HCT116 (cell line): ENCODE results near the gene MYH6. TPM values are rescaled to one million over a fixed set of nuclear protein-coding genes. Genes with fewer than 3 reads are reported as not detected.

Experiments
- ATAC-seq: fragments of 200-7000 bp; cut with Tn5 transposase; 2 replicates; pipeline ENCODE4 v1.9.1; 2020; ENCODE audit warnings: mild to moderate bottlenecking, moderate library complexity
- BruUV-seq: library from RNA; stranded (reverse); fragments of 400-500 nt; replicated peaks from 2 replicates; lab custom pipeline; 2021; lab: Mats Ljungman, UMichigan
- CTCF ChIA-PET: fragments of 300-600 bp; sonication (Branson Sonifier 250); formaldehyde crosslinking; loops from one replicate; lab custom pipeline; 2021; ENCODE audit warnings: antibody characterized with exemption; lab: Charles Lee
- POLR2A ChIA-PET: fragments of 300-600, 350-600 bp; sonication (Branson Sonifier 250); formaldehyde crosslinking; loops from one replicate; lab custom pipeline; 2021; ENCODE audit warnings: antibody characterized with exemption; lab: Charles Lee
- RAD21 ChIA-PET, 2 experiments: fragments of 300-600 bp; sonication (Branson Sonifier 250); formaldehyde crosslinking; loops; one replicate each; lab custom pipeline; 2023; ENCODE audit warnings: low total read pairs in 2 of 2; ENCODE audit not compliant: uncharacterized antibody in 2 of 2, unreplicated experiment in 2 of 2, low non-redundant PET in 1 of 2; lab: Charles Lee
- DNase-seq: peaks from one replicate; pipeline ENCODE4 v3.0.0-alpha.2; 2010; ENCODE audit warnings: low read depth, low spot score
- H2AFZ ChIP-seq: fragments of 200-600 bp; shearing (Covaris generic), sonication (generic); 2 replicates; pipeline ENCODE4 v1.6.1; 2017; ENCODE audit warnings: low read depth, mixed run types, mixed read lengths, antibody characterized with exemption, low read length; ENCODE audit not compliant: poor library complexity, severe bottlenecking
- H3K27ac ChIP-seq: 2 replicates; pipeline ENCODE4 v1.5.1; 2012; ENCODE audit warnings: low read depth, low read length
- H3K27me3 ChIP-seq: fragments of 200-600 bp; sonication (generic); 2 replicates; pipeline ENCODE4 v1.6.1; 2016; ENCODE audit warnings: mixed run types, low read length, mixed read lengths; ENCODE audit not compliant: insufficient read depth
- H3K36me3 ChIP-seq, 2 experiments: fragments of 200-500 bp in 1 of 2; fragments of 200-600 bp in 1 of 2; sonication (Bioruptor generic) in 1 of 2; sonication (generic) in 1 of 2; 2 replicates each; pipeline versions ENCODE4 v1.5.1 to v1.6.1; 2014 to 2016; ENCODE audit warnings: low read length in 2 of 2, inconsistent platforms in 1 of 2, mixed read lengths in 1 of 2, mixed run types in 1 of 2; ENCODE audit not compliant: insufficient read depth in 2 of 2, control insufficient read depth in 1 of 2
- H3K4me1 ChIP-seq, 2 experiments: fragments of 200-600 bp in 1 of 2; sonication (generic) in 1 of 2; 2 replicates each; pipeline versions ENCODE4 v1.5.1 to v1.6.1; 2012 to 2017; ENCODE audit warnings: low read length in 2 of 2, inconsistent platforms in 1 of 2, mild to moderate bottlenecking in 1 of 2, mixed read lengths in 1 of 2, mixed run types in 1 of 2, moderate library complexity in 1 of 2; ENCODE audit not compliant: insufficient read depth in 2 of 2, control insufficient read depth in 1 of 2
- H3K4me2 ChIP-seq: fragments of 200-600 bp; sonication (generic); 2 replicates; pipeline ENCODE4 v1.6.1; 2017; ENCODE audit warnings: mixed run types, low read length, mixed read lengths
- H3K4me3 ChIP-seq, 2 experiments: fragments of 200-600 bp in 1 of 2; sonication (generic) in 1 of 2; replicated peaks in 1 of 2; 2 replicates each; pipeline ENCODE4 v1.5.1; 2011 to 2016; ENCODE audit warnings: low read length in 2 of 2, control low read depth in 1 of 2, low read depth in 1 of 2, mild to moderate bottlenecking in 1 of 2, mixed read lengths in 1 of 2, mixed run types in 1 of 2
- H3K79me2 ChIP-seq: fragments of 200-600 bp; sonication (generic); 2 replicates; pipeline ENCODE4 v1.6.1; 2017; ENCODE audit warnings: mild to moderate bottlenecking, mixed run types, low read length, moderate library complexity, mixed read lengths; ENCODE audit not compliant: insufficient read depth
- H3K9ac ChIP-seq: fragments of 200-600 bp; sonication (generic); 2 replicates; pipeline ENCODE4 v1.6.1; 2016; ENCODE audit warnings: low read length, mixed read lengths
- H3K9me2 ChIP-seq: fragments of 200-600 bp; sonication (generic), shearing (Covaris generic); 2 replicates; pipeline ENCODE4 v1.6.1; 2017; ENCODE audit warnings: mixed run types, mild to moderate bottlenecking, moderate library complexity; ENCODE audit not compliant: insufficient read depth
- H3K9me3 ChIP-seq, 2 experiments: fragments of 200-500 bp in 1 of 2; fragments of 200-600 bp in 1 of 2; sonication (Bioruptor generic) in 1 of 2; sonication (generic) in 1 of 2; 2 replicates each; pipeline ENCODE4 v1.6.1; 2014 to 2017; ENCODE audit warnings: low read length in 2 of 2, mixed read lengths in 2 of 2, inconsistent platforms in 1 of 2, low read depth in 1 of 2, mild to moderate bottlenecking in 1 of 2, mixed run types in 1 of 2, moderate library complexity in 1 of 2; ENCODE audit not compliant: control insufficient read depth in 1 of 2, insufficient read depth in 1 of 2
- H4K20me1 ChIP-seq: fragments of 200-600 bp; sonication (generic), shearing (Covaris generic); 2 replicates; pipeline ENCODE4 v1.6.1; 2017; ENCODE audit warnings: mixed run types, mild to moderate bottlenecking, moderate library complexity; ENCODE audit not compliant: insufficient read depth
- ATF3 ChIP-seq: IDR thresholded peaks from 2 replicates; pipeline ENCODE4 v1.6.1; 2012
- CEBPB ChIP-seq: IDR thresholded peaks from 2 replicates; pipeline ENCODE4 v1.6.1; 2012; ENCODE audit warnings: low read depth
- CTCF ChIP-seq, 3 experiments: fragments of 200-600 bp in 1 of 3; sonication (generic) in 1 of 3; IDR thresholded peaks in 2 of 3; conservative IDR thresholded peaks in 1 of 3; 2 replicates each; pipeline ENCODE4 v1.5.1; 2012 to 2017; ENCODE audit warnings: low read depth in 2 of 3, low read length in 2 of 3, antibody characterized with exemption in 1 of 3, borderline replicate concordance in 1 of 3, control low read depth in 1 of 3, mild to moderate bottlenecking in 1 of 3, mixed read lengths in 1 of 3, mixed run types in 1 of 3, moderate library complexity in 1 of 3; ENCODE audit not compliant: insufficient read depth in 1 of 3
- ELF1 ChIP-seq: IDR thresholded peaks from 2 replicates; pipeline ENCODE4 v1.6.1; 2012; ENCODE audit warnings: low read depth, borderline replicate concordance
- EZH2 ChIP-seq: fragments of 200-600 bp; sonication (generic); IDR thresholded peaks from 2 replicates; pipeline ENCODE4 v1.6.1; 2017; ENCODE audit warnings: antibody characterized with exemption, mixed run types
- FOSL1 ChIP-seq: IDR thresholded peaks from 2 replicates; pipeline ENCODE4 v1.6.1; 2012; ENCODE audit warnings: low read depth
- JUND ChIP-seq: IDR thresholded peaks from 2 replicates; pipeline ENCODE4 v1.6.1; 2012
- MAX ChIP-seq: IDR thresholded peaks from 2 replicates; pipeline ENCODE4 v1.6.1; 2012
- POLR2A ChIP-seq: IDR thresholded peaks from 2 replicates; pipeline ENCODE4 v1.7.0; 2011; ENCODE audit warnings: borderline replicate concordance; ENCODE audit not compliant: insufficient read depth, insufficient read length; ENCODE audit errors: extremely low read depth
- POLR2AphosphoS5 ChIP-seq: IDR thresholded peaks from 2 replicates; pipeline ENCODE4 v1.6.1; 2011; ENCODE audit warnings: mild to moderate bottlenecking, low read depth, low read length, moderate library complexity
- RAD21 ChIP-seq: IDR thresholded peaks from 2 replicates; pipeline ENCODE4 v1.6.1; 2012; ENCODE audit warnings: low read depth, mild to moderate bottlenecking
- SIN3A ChIP-seq: IDR thresholded peaks from 2 replicates; pipeline ENCODE4 v1.6.1; 2012; ENCODE audit warnings: low read depth
- SP1 ChIP-seq: IDR thresholded peaks from 2 replicates; pipeline ENCODE4 v1.6.1; 2012; ENCODE audit warnings: low read depth
- TCF7L2 ChIP-seq: IDR thresholded peaks from 2 replicates; pipeline ENCODE4 v1.7.0; 2011; ENCODE audit warnings: borderline replicate concordance, inconsistent platforms; ENCODE audit not compliant: insufficient read depth, insufficient read length; ENCODE audit errors: extremely low read depth
- ZBTB33 ChIP-seq: IDR thresholded peaks from 2 replicates; pipeline ENCODE4 v1.6.1; 2011; ENCODE audit warnings: mild to moderate bottlenecking, low read length, moderate library complexity; ENCODE audit not compliant: insufficient replicate concordance; ENCODE audit errors: extremely low read depth
- ZFX ChIP-seq: fragments of 450-650 bp; IDR thresholded peaks from 2 replicates; pipeline ENCODE4 v1.6.1; 2017
- intact Hi-C: fragments of 100-400 bp; cut with micrococcal nuclease; formaldehyde crosslinking; loops from 2 replicates; pipeline ENCODE4 v1.10.0; 2022
- total RNA-seq: library from RNA; stranded (reverse); gene quantifications from one replicate; pipeline ENCODE4 v1.2.1, GENCODE V29; 2021; ENCODE audit not compliant: unreplicated experiment

MYH6 gene
- total RNA-seq, 1 experiment from 2014 or later = not detected

GRCh38 chr14:23423657-23424056, 15.6 kb upstream of the MYH6 start (continued):
- TF ChIP-seq CTCF (IDR thresholded peaks at IDR 0.05 in 2 of 3, conservative IDR thresholded peaks at IDR 0.05 in 1 of 3; ENCODE audit: borderline replicate concordance in 1 of 3, insufficient read depth in 1 of 3, low read depth in 2 of 3, low read length in 2 of 3) (no peak), POLR2A (no peak), ZBTB33 (no peak), CEBPB (no peak), ELF1 (no peak), RAD21 (no peak), MAX (no peak), TCF7L2 (no peak)

GRCh38 chr14:23421594-23421993, 13.5 kb upstream of the MYH6 start:
- Histone ChIP-seq H3K27me3 (peaks cover 5% of the 10 kb centered on the region; the same call in 1 of the 2 replicates), H3K4me1 (no peaks in the 10 kb centered on the region), H3K36me3 (no peaks in the 10 kb centered on the region), H3K9me3 (no peaks in the 10 kb centered on the region), H2AFZ (no peak overlapping the region), H3K9ac (no peak overlapping the region), H3K4me2 (no peak overlapping the region), H4K20me1 (no peaks in the 10 kb centered on the region), H3K9me2 (no peaks in the 10 kb centered on the region), H3K27ac (no peak overlapping the region), H3K79me2 (no peaks in the 10 kb centered on the region), H3K4me3 (no peak overlapping the region)
- intact Hi-C loops = no loop called here
- BruUV-seq = no TSS peak
- ChIA-PET CTCF (no interaction called here), RAD21 (no interaction called here), POLR2A (no interaction called here)
- ATAC-seq (no peak), DNase-seq (no peak)
- TF ChIP-seq EZH2 (no peak), JUND (no peak), SP1 (no peak), ZBTB33 (no peak), ZFX (no peak), RAD21 (no peak), ATF3 (no peak), MAX (no peak), POLR2AphosphoS5 (no peak), CTCF (IDR thresholded peaks at IDR 0.05 in 2 of 3, conservative IDR thresholded peaks at IDR 0.05 in 1 of 3; ENCODE audit: borderline replicate concordance in 1 of 3, insufficient read depth in 1 of 3, low read depth in 2 of 3, low read length in 2 of 3) (no peak), SIN3A (no peak), FOSL1 (no peak)
